Lower lobe of right lung (tissue), 2 donors: Measurements from ENCODE around the gene CCDC102B. TPM values are rescaled to one million over a fixed set of nuclear protein-coding genes. Genes with fewer than 3 reads are reported as not detected.

Experiments
- ATAC-seq, 2 donors: fragments of 200-7000 bp; cut with Tn5 transposase; one replicate each; pipeline ENCODE4 v1.9.1; 2020 to 2022; ENCODE audit warnings: mild to moderate bottlenecking in 2 of 2, moderate library complexity in 2 of 2
- DNase-seq: peaks from one replicate; pipeline ENCODE4 v3.0.0-alpha.2; 2020
- H3K27ac ChIP-seq: fragments of 200-600 bp; one replicate; pipeline ENCODE4 v1.8.0; 2022
- H3K27me3 ChIP-seq: fragments of 200-600 bp; one replicate; pipeline ENCODE4 v1.8.0; 2022; ENCODE audit warnings: low read depth
- H3K36me3 ChIP-seq: fragments of 200-600 bp; one replicate; pipeline ENCODE4 v1.8.0; 2022; ENCODE audit warnings: mild to moderate bottlenecking
- H3K4me1 ChIP-seq: fragments of 200-600 bp; one replicate; pipeline ENCODE4 v1.8.0; 2022
- H3K4me3 ChIP-seq: fragments of 200-600 bp; one replicate; pipeline ENCODE4 v1.8.0; 2022; ENCODE audit warnings: mild to moderate bottlenecking
- H3K9me3 ChIP-seq: fragments of 200-600 bp; one replicate; pipeline ENCODE4 v1.8.0; 2022
- CTCF ChIP-seq: fragments of 200-600 bp; IDR thresholded peaks from one replicate; pipeline ENCODE4 v1.8.0; 2022; ENCODE audit warnings: antibody characterized with exemption, mild to moderate bottlenecking
- intact Hi-C: fragments of 100-400 bp; cut with DNase I; formaldehyde crosslinking; loops from one replicate; pipeline ENCODE4 v1.11.0; 2022
- long read RNA-seq: library from polyadenylated mRNA; unstranded; transcript quantifications from one replicate; pipeline ENCODE4 v2.0.0, GENCODE V29; 2021
- total RNA-seq: library from RNA; stranded (reverse); fragmentation: NEBNext Ultra II Directional; extraction: Animal tissue kit (Norgen Biotek cat#: 25700); gene quantifications from one replicate; pipeline ENCODE4 v1.2.1, GENCODE V29; 2021
- donor health status: DM: no; HTN: yes; CAD: no; lungs with severe emphysema.

CCDC102B gene
- 29.4 TPM for total RNA-seq
- long read RNA-seq, partial matches to known transcripts, result 4 of 13 reads
- long read RNA-seq, other reads (novel, unspliced or antisense), result 6 of 13 reads

GRCh38 chr18:68797871-68798270 lies at the start of gene CCDC102B:
TSS of gene CCDC102B (plus strand) at chr18:68798080. CDS start at chr18:68836764, 38,684 bp downstream.
- H3K4me1 ChIP-seq, result peaks cover 3% of the 10 kb centered on the region
- H3K27me3 ChIP-seq, result no peaks in the 10 kb centered on the region
- H3K27ac ChIP-seq, result no peak within 1 kb of the TSS
- peak within 1 kb of the TSS; percentile 20 for H3K4me3 ChIP-seq
- no peak for TF ChIP-seq CTCF
- intact Hi-C loops, result no loop called here
- DNase-seq (no peak), ATAC-seq (no peak)
- no peaks in the 10 kb centered on the region for H3K36me3 ChIP-seq
- H3K9me3 ChIP-seq, result no peaks in the 10 kb centered on the region

GRCh38 chr18:68757126-68757525 lies 40.8 kb upstream of the CCDC102B start:
- DNase-seq (no peak), ATAC-seq (no peak)
- no peak overlapping the region for H3K27ac ChIP-seq
- intact Hi-C loops, result no loop called here
- H3K4me3 ChIP-seq, result no peak overlapping the region
- H3K9me3 ChIP-seq, result peaks cover 5% of the 10 kb centered on the region
- no peaks in the 10 kb centered on the region for H3K36me3 ChIP-seq
- no peaks in the 10 kb centered on the region for H3K27me3 ChIP-seq
- no peak for TF ChIP-seq CTCF
- no peaks in the 10 kb centered on the region for H3K4me1 ChIP-seq

DNA sequence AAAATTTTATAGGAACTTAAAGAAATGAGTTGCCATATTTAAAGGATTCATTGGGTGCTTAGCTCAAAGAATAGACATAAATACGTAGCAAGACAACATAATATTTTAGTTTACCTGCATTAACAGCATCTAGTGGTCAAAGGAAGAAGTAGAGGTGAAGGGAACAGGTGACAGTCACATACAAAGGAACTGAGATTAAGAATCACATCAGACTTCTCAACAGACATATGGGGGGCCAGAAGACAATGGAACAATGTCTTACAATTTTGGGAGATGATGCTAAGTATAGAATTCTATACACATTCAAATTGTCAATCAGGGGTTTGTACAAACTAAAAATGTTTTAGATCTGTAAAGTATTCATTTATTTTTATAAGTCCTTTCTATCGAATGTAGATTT lies 38.6 kb upstream of the CCDC102B start:
- Histone ChIP-seq H3K9me3 (peaks cover 5% of the 10 kb centered on the region), H3K27ac (no peak overlapping the region), H3K27me3 (no peaks in the 10 kb centered on the region), H3K36me3 (no peaks in the 10 kb centered on the region), H3K4me1 (no peaks in the 10 kb centered on the region), H3K4me3 (no peak overlapping the region)
- no peak for ATAC-seq
- DNase-seq, result no peak
- intact Hi-C loops, result no loop called here
- no peak for TF ChIP-seq CTCF

DNA sequence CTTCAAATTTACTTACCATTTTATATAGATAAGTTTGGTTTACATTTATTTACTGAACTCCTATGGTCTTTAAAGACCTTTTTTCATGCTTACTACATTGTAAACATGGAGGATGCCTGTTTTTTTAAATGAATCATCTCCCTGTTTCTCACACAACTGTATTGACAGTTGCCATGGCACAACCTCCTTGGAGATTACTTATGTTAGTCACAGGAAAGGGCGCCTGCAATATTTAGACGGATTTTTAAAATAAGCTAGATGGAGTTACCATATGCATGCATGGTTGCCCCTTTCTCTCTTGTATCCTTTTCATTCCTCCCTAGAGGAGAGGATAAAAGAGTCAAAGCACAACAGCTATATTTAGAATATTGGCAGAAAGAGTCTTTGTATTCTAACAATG lies 34.8 kb upstream of the CCDC102B start:
- H3K4me3 ChIP-seq, result no peak overlapping the region
- peaks cover 5% of the 10 kb centered on the region for H3K9me3 ChIP-seq
- intact Hi-C loops, result no loop called here
- DNase-seq (no peak), ATAC-seq (no peak)
- no peaks in the 10 kb centered on the region for H3K4me1 ChIP-seq
- H3K27me3 ChIP-seq, result no peaks in the 10 kb centered on the region
- no peaks in the 10 kb centered on the region for H3K36me3 ChIP-seq
- no peak for TF ChIP-seq CTCF
- H3K27ac ChIP-seq, result no peak overlapping the region

DNA sequence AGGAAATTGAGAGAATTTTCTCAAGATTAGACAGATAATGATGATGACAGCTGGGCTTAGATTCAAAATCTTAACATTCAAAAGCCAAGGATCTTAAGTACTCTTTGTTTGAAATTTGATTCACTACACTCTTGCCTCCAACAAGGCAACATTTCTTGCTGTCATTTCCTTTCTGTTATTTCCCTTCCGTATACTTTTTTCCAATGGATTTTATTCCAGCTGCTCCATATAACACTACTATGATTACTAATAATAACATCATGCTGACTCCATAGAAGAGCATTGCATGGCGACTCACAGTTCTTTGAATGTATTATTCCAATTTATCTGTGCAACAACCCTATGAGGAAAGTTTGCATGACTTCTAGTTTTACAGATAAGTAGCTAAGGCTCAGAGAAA lies 33.9 kb upstream of the CCDC102B start:
- no peak for ATAC-seq
- Histone ChIP-seq H3K4me1 (no peaks in the 10 kb centered on the region), H3K27ac (no peak overlapping the region), H3K27me3 (no peaks in the 10 kb centered on the region), H3K9me3 (peaks cover 4% of the 10 kb centered on the region), H3K4me3 (no peak overlapping the region), H3K36me3 (no peaks in the 10 kb centered on the region)
- DNase-seq, result no peak
- intact Hi-C loops, result no loop called here
- TF ChIP-seq CTCF, result no peak

- intact Hi-C loops, result no loop called here
- ATAC-seq, result no peak
- Histone ChIP-seq H3K27me3 (no peaks in the 10 kb centered on the region), H3K27ac (no peak overlapping the region), H3K9me3 (no peaks in the 10 kb centered on the region), H3K4me1 (no peaks in the 10 kb centered on the region), H3K36me3 (no peaks in the 10 kb centered on the region), H3K4me3 (no peak overlapping the region)
- TF ChIP-seq CTCF, result no peak
- no peak for DNase-seq
Observed at GRCh38 chr18:68766433-68766832, 31.4 kb upstream of the CCDC102B start.
